HEK293T (cell line): ENCODE results near the gene CCDC92.

Experiments used
- CTCF ChIA-PET: fragments of 350-600 bp; formaldehyde crosslinking; extraction: SDS; loops from one replicate; lab custom pipeline; 2021; ENCODE audit warnings: antibody characterized with exemption, inconsistent platforms; lab: Yijun Ruan, JAX
- POLR2A ChIA-PET: fragments of 350-600 bp; formaldehyde crosslinking; extraction: SDS; loops from one replicate; lab custom pipeline; 2020; ENCODE audit warnings: antibody characterized with exemption, inconsistent platforms; lab: Yijun Ruan, JAX
- DNase-seq: peaks from one replicate; pipeline ENCODE4 v3.0.0; 2012; ENCODE audit warnings: mixed read lengths; ENCODE audit errors: extremely low spot score
- ARNT ChIP-seq: fragments of 450-650 bp; IDR thresholded peaks from 2 replicates; pipeline ENCODE4 v1.6.1; 2017; ENCODE audit warnings: mild to moderate bottlenecking
- BHLHE40 ChIP-seq: fragments of 450-650 bp; IDR thresholded peaks from 2 replicates; pipeline ENCODE4 v1.6.1; 2016; ENCODE audit warnings: mild to moderate bottlenecking, moderate library complexity, borderline replicate concordance
- CTBP1 ChIP-seq: fragments of 450-650 bp; IDR thresholded peaks from 2 replicates; pipeline ENCODE4 v1.6.1; 2016; ENCODE audit warnings: borderline replicate concordance
- ELF4 ChIP-seq: fragments of 450-650 bp; IDR thresholded peaks from 2 replicates; pipeline ENCODE4 v1.6.1; 2017; ENCODE audit warnings: antibody characterized with exemption
- FOXA1 ChIP-seq: fragments of 450-650 bp; IDR thresholded peaks from 2 replicates; pipeline ENCODE4 v1.6.1; 2016; ENCODE audit warnings: mild to moderate bottlenecking
- FOXK2 ChIP-seq: fragments of 450-650 bp; IDR thresholded peaks from 2 replicates; pipeline ENCODE4 v1.6.1; 2016; ENCODE audit warnings: mild to moderate bottlenecking
- FOXM1 ChIP-seq: fragments of 450-650 bp; IDR thresholded peaks from 2 replicates; pipeline ENCODE4 v1.6.1; 2017; ENCODE audit warnings: mild to moderate bottlenecking, borderline replicate concordance
- HDGF ChIP-seq: fragments of 450-650 bp; IDR thresholded peaks from 2 replicates; pipeline ENCODE4 v1.6.1; 2017; ENCODE audit warnings: antibody characterized with exemption, borderline replicate concordance
- L3MBTL2 ChIP-seq: fragments of 450-650 bp; conservative IDR thresholded peaks from 2 replicates; pipeline ENCODE4 v1.6.1; 2016; ENCODE audit warnings: mild to moderate bottlenecking
- LEF1 ChIP-seq: fragments of 450-650 bp; IDR thresholded peaks from 2 replicates; pipeline ENCODE4 v1.6.1; 2017; ENCODE audit warnings: mild to moderate bottlenecking, borderline replicate concordance
- NFRKB ChIP-seq: fragments of 450-650 bp; IDR thresholded peaks from 2 replicates; pipeline ENCODE4 v1.6.1; 2016; ENCODE audit warnings: mild to moderate bottlenecking, moderate library complexity
- PKNOX1 ChIP-seq: fragments of 450-650 bp; IDR thresholded peaks from 2 replicates; pipeline ENCODE4 v1.6.1; 2016
- SP1 ChIP-seq: fragments of 450-650 bp; IDR thresholded peaks from 2 replicates; pipeline ENCODE4 v1.6.1; 2017
- SUZ12 ChIP-seq: fragments of 450-650 bp; IDR thresholded peaks from 2 replicates; pipeline ENCODE4 v1.6.1; 2016; ENCODE audit warnings: mild to moderate bottlenecking
- TARDBP ChIP-seq: fragments of 450-650 bp; IDR thresholded peaks from 2 replicates; pipeline ENCODE4 v1.6.1; 2016
- ZNF384 ChIP-seq: fragments of 450-650 bp; IDR thresholded peaks from 2 replicates; pipeline ENCODE4 v1.6.1; 2016

Gene CCDC92

GRCh38 chr12:123924539-123924938 is 48.1 kb downstream of the CCDC92 start:
- TF ChIP-seq L3MBTL2 (no peak), FOXM1 (no peak), HDGF (no peak), ZNF384 (no peak), NFRKB (no peak), LEF1 (no peak)
- ChIA-PET CTCF (no interaction called here), POLR2A (no interaction called here)
- no peak for DNase-seq

- POLR2A ChIA-PET, result no interaction called here
- CTCF ChIA-PET, result no interaction called here
- TF ChIP-seq CTBP1 (no peak), LEF1 (no peak), FOXK2 (no peak), PKNOX1 (no peak), SUZ12 (no peak), NFRKB (no peak), SP1 (no peak), FOXM1 (no peak), ARNT (no peak), BHLHE40 (no peak), ZNF384 (no peak), FOXA1 (no peak), TARDBP (no peak), L3MBTL2 (no peak), ELF4 (no peak), HDGF (no peak)
- no peak for DNase-seq
These were observed 48.7 kb downstream of the CCDC92 start for GRCh38 chr12:123923927-123924326.

GRCh38 chr12:123923038-123923437 is 49.6 kb downstream of the CCDC92 start:
- ChIA-PET CTCF (no interaction called here), POLR2A (no interaction called here)
- DNase-seq, result no peak
- no peak for TF ChIP-seq ELF4
- TF ChIP-seq HDGF, result no peak
- TF ChIP-seq ARNT, result no peak
- no peak for TF ChIP-seq FOXK2
- TF ChIP-seq PKNOX1, result no peak
- TF ChIP-seq CTBP1, result no peak
- TF ChIP-seq L3MBTL2, result no peak
- no peak for TF ChIP-seq SP1
- no peak for TF ChIP-seq SUZ12
- no peak for TF ChIP-seq ZNF384
- no peak for TF ChIP-seq NFRKB

GRCh38 chr12:123919980-123920360 is 52.7 kb downstream of the CCDC92 start:
- no peak for DNase-seq
- ChIA-PET CTCF (no interaction called here), POLR2A (no interaction called here)
- no peak for TF ChIP-seq TARDBP
- TF ChIP-seq FOXA1, result no peak
- TF ChIP-seq FOXM1, result no peak
- no peak for TF ChIP-seq CTBP1
- TF ChIP-seq PKNOX1, result no peak
- no peak for TF ChIP-seq SP1
- no peak for TF ChIP-seq FOXK2
- no peak for TF ChIP-seq ARNT
- no peak for TF ChIP-seq SUZ12
- TF ChIP-seq ZNF384, result no peak
- TF ChIP-seq BHLHE40, result no peak
- no peak for TF ChIP-seq ELF4
- TF ChIP-seq L3MBTL2, result no peak
- TF ChIP-seq LEF1, result no peak
- no peak for TF ChIP-seq HDGF

- ChIA-PET CTCF (no interaction called here), POLR2A (no interaction called here)
- TF ChIP-seq PKNOX1, result no peak
- TF ChIP-seq ZNF384, result no peak
- no peak for TF ChIP-seq ARNT
- TF ChIP-seq TARDBP, result no peak
- no peak for TF ChIP-seq BHLHE40
- TF ChIP-seq SUZ12, result no peak
- TF ChIP-seq FOXA1, result no peak
- no peak for TF ChIP-seq FOXM1
- no peak for TF ChIP-seq LEF1
- TF ChIP-seq HDGF, result no peak
- no peak for TF ChIP-seq L3MBTL2
- DNase-seq, result no peak
These were observed 55.2 kb downstream of the CCDC92 start for GRCh38 chr12:123917337-123917850.

GRCh38 chr12:123916729-123917128 is 55.9 kb downstream of the CCDC92 start:
- TF ChIP-seq FOXK2 (no peak), SP1 (no peak), HDGF (no peak), BHLHE40 (no peak), TARDBP (no peak), NFRKB (no peak), LEF1 (no peak), L3MBTL2 (no peak), FOXA1 (no peak)
- POLR2A ChIA-PET, result interaction anchor here (0.6 kb wide), 1 partner anchor 103 kb away, joined by 3 read pairs; no protein-coding TSS in a partner anchor
- DNase-seq, result no peak
- CTCF ChIA-PET, result no interaction called here
